Stimulated activated CD4-positive, alpha-beta T cell treated with anti-CD3 and anti-CD28 coated beads, TNF-alpha, amount 100 ng/mL, for 4 hours (primary cell): ENCODE results near the gene STIMATE.

Source experiments
- DNase-seq, 3 experiments: peaks; one replicate each; pipeline ENCODE4 v3.0.0-alpha.2; 2020; ENCODE audit warnings: low read depth in 3 of 3

The STIMATE gene

DNA sequence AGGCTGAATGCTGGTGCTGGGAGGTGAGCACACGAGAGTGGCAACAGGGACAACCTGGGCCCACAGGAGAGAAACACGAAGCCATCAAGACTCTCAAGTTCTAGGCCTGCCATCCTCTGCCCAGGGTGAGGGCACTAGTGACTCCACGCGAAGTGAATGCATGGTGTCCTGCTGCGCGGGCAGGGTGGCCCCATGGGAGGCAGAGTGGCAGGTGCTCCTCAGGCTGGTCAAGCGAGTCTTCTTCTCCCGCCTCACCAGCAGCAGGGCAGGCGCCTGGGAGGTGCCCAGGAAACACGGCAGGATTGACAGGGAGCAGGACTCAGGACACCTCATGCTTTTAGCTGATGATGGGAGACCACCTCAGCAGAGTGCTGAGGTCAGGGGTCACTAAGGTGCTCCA is 26.9 kb downstream of the STIMATE start:
- no peak for DNase-seq

DNA sequence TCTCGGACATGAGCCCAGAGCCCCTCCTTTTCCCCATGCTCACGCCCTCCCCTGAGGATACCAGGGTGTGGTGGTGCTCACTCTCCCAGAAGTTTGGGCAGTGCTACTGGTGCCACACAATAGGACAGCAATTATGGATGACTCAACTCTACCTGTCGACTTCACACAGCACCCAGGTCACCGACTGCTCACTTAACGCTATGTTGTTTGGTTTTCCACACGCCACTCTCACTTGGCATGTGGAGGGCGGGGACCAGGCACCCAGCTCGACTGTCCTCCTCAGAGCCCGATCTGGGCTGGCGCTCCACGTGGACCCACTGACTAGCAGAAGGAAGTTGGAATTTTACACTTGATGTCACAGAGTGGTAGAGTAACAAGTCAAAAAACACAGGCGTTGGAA is 30.9 kb downstream of the STIMATE start:
- DNase-seq, result no peak

DNA sequence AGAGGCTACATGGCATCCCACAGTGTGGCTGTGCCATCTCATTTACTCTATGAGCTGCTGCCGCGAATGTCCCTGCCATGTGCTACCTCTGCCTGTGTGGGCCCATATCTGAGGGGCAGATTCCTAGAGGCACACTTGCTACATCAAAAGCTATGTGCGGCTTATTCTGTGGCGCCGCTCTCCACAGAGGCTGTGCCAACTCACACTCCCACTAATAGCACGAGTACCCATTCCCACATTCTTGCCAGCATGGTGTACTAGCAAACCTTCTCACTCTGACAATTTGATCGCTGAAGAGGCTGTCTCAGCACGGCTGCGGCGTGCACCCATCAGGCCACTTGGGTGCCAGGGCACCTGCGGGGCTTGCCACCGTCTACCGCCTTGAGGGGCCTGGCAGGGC is 31.4 kb downstream of the STIMATE start:
- no peak for DNase-seq

DNA sequence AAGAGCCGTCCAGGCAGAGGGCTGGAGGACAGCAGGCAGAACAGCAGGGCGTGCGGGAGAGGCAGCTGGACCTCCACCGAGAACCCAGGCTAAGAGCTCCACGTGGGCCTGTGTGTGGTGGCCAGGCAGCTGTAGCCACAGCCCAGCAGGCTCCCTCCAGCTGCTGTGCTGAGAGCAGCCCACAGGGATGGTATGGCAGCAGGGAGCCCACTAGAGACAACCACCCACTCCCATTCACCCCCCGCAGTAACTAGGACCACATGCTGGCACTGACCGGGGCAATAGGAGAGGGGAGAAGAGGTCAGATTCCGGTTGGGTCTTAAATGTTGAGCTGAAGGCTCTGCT is 37.0 kb downstream of the STIMATE start:
- no peak for DNase-seq

DNA sequence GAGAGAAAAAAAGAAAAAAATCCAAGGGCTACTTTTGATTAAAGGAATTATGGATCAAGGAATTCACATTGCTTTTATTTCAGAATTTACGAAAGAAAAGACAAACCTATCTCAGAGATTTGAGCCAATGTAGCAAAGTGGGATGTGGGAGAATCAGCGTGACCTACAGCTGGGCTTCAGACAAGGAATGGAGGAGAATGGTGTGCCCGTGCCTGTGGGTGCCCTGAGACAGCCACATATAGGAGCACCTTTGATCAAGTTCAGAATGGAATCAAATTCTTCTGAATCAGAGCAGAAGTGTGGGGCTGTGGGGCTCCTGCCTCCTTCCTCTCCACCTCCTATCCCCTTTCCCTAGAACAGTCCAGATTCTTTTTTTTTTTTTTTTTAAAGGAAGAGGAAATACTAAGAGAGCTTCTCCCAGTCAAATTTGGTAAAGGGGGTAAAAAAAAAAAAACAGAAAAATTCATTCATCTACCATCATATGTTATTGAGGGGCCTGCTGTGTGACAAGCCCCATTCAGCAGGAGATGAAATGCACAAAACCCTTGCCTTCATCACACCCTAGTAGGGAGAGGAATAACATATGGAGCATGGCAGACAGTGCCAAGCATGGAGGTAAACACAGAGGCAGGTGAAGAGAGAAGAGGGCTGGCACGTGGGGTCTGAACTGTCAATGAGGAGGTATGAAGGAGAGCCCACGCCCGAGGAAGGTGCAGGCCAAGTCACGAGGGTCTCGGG is 37.5 kb downstream of the STIMATE start:
- DNase-seq, result no peak

DNA sequence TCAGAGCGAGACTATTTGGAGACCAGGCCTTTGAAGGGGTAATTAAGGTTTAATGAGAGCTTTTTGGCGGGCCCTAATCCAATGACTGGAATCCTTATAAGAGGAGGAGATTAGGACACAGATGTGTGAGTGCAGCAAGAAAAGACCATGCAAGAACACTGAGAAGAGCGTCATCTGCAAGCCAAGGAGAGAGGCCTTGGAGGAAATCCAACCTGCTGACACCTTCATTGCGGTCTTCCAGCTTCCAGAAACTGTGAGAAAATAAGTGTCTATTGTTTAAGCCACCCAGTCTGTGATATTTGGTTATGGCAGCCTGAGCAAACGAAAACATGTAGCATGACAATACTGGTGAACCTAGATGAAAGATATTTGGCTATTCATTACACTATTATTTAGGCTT is 39.5 kb downstream of the STIMATE start:
- no peak for DNase-seq

DNA sequence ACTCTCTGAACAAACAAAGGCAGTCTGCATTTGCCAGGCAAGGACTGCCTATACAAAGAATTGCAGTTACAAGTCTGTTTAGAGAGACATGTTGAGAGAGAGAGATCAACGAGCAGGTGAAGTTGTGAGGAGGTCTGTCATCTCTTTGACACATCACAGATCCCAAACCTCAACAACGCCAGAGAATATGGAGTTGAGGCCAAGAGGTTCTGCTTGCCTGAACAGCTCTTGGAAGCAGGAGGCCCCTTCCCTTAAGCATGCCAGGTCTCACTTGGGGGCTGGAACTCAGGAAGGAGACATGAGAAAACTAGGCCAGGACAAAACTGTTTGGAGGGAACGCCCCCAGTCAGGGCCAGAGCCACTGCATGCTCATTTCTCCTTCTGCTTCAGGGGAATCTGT is 40.2 kb downstream of the STIMATE start:
- DNase-seq, result no peak

DNA sequence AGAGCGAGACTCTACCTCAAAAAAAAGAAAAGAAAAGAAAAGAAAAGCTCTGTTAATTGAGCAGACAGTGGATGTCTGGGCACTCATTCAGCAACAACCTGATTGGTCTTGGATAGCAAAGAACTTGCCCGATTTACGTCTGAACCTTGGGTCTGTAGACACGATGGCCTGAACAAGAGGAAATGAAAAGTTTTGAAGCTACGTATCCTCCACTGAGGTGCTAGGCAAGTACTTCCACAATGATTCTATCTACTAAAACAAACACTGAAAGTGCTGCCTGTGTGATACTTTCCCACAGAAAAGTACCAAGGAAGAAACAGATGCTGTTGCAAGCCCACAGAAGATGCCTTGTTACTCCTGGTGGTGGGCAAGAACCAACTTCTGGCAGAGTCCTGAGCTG is 40.7 kb downstream of the STIMATE start:
- no peak for DNase-seq

DNA sequence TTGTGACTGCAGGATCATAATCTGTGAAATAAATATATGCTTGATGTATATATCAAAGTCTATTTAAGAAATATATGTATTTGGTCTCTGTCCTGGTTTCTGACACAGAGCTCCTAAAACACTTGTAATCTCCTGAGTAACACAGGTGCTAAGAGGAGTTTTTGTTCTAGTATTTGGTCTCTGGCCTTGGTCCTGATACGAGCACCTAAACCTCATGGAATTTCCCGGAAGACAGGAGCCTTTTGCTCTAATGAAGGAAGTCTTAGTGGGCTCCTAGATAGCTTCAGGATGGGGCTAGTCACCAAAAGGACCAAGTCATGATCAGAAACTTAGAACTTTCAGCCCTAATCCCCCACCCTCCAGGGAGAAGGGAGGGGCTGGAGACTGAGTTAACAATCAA is 43.3 kb downstream of the STIMATE start:
- DNase-seq, result no peak

DNA sequence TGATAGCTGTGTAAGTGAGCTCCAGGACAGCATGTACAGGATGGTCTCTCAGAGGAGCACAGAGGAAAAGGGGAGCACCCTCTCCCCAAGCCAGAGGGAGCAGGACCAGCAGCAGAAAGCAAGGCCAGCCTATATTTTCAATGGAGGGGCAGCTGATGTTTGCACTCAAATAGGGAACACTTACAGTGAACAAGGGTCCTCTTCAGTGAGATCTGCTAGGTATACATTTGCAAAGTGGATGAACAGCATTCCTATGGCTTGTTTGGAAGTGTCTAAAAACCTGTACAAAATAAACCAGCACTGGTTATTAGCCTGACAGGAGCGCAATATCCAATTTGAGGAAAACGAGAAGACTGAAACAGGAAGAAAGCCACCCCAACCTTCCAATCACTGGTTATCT is 44.9 kb downstream of the STIMATE start:
- DNase-seq, result no peak

DNA sequence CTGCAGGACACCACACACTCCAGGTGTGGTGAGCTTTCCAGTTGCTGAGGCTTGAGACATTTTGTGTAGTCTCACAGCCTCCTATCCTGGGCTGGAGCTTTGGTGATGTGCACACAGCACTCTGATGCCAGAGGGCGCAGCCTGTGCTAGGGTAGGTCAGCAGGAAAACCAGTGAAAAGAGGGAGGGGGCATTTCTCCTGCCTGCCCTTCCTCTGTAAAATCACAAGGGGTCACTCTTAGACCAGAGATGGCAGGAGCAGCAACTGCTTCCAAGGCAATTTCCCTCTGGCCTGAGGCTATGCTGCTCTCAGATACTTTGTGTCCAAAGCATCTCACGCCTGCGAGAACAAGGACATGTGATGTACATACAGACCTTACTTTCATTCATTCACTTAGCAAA is 46.0 kb downstream of the STIMATE start:
- no peak for DNase-seq

DNA sequence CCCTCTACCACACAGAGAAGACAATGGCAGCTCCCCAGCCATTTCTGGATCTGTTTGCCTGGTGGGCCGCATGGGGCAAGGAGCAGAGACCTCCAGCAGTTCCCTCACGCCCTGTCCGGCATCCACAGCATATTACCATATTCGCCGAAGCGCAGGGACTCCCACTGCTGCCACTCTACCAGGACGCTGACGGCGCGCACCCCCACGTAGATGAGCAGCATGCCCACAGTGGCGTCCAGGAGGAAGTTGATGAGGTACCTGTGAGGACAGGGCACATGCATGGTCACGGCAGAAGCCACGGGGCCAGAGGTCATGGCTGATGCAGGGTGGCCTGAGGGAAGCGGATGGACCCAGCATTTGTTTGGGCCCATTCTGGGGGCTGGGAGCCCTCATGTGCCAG is 47.7 kb downstream of the STIMATE start:
- DNase-seq, result no peak

DNA sequence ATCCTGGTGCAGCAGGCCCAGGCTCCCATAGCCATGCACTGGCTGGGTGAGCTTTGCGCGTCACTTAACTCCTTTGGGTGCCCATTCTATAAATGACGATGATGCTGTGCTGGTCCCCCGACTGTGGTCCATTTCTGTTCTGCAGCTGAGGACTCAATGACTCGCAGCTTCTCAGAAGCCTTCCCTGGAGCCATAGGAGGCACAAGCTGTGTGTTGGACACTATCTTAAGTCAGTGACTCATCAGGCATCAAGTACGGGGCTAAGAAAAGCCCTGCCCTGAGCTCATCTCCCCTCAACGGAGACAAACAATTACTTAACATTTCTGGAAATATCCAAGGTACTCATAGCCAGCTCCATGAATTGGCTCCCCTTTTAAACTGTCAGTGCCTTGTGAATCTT is 48.7 kb downstream of the STIMATE start:
- DNase-seq, result no peak

DNA sequence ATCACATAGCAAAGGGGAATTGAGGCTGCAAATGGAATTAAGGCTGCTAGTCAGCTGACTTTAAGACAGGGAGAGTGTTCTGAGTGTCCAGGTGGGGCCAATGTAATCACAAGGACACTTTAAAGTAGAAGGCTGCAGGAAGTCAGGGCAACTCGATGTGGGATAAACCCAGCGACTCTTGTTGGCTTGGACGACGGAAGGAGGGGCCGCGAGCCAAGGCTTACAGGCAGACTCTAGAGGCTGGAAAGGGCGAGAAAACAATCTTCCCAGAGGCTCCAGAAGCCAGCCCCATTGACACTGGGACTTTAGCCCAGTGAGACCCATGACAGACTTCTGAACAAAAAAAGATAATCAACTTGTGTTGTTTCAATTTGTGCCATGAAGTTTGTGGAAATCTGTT is 49.6 kb downstream of the STIMATE start:
- no peak for DNase-seq

DNA sequence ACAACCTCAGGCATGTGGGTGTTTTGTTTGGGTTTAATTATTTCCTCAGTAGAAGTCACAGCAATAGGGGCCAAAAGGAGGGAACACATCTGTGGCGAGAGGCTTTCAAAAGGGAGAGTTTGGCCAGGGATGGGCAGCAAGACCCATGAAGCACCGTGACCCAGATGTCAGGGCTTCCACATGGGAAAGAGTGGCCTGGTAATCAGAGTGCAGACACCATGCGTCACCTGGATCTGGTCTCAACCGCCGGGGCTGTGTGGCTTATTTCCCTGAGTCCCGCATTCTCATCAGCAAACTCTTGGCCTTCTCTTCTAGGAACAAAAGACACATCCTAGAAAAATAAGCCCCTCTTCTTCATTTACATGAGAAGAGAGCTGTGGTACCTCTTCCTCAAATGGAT is 50.1 kb downstream of the STIMATE start:
- no peak for DNase-seq

DNA sequence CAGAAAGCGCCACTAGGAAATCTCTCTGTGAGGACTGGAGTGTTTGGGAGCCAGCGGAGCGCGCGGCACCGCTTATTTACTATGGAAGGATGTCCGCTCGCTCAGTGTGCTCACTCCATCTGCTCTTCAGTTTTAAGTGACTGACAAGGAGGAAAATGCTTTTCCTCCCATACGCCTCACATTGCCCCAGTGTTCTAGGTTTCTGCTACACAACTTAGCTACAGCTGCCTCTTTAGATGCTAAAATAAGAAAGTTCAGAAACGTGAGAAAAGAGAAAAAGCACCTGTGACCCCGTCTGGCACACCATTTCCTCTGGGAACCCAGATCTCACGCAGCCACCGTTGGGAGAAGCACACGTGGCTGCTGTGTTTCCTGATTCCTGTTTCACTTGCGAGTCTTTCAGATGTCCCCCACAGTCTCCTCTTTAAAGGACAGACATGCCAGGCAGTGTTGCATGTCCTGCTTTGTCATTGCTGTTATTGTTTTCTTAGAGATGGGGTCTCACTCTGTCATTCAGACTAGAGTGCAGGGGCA is 50.8 kb downstream of the STIMATE start:
- DNase-seq, result no peak

DNA sequence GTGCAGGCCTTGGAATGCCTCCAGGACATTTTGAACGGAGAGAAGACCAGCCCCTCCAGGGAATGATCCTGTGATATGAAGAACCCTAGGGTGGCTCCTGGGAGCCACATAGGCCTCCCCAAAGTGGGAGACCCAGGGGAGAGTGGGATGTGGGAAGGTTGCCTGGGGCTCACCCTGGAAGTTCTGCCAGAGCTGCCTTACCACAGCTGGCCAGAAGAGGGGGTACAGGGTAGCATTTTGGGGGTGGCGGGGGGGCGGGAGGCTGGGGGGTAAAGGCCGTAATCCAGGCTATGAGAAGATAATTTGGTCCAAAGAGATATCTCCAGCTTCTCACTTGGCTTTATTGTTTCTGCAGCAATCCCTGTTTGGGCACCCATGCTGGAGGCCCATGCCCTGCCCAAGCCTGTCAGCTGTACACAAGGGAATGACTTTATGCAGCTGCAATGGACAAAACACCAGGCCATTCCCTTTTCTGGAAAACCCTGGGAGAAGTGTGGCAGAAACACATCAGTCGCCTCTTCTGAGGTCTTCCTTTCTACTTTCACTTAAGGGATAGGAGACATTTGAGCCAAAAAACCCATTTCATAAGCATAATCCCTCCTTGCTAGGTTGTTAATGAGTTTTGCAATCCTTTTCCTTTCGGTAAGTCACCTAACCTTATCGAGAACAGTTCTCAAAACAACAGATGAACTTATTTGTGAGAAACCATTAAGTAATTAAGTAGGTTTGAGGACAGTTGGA is 51.5 kb downstream of the STIMATE start:
- DNase-seq, result no peak

DNA sequence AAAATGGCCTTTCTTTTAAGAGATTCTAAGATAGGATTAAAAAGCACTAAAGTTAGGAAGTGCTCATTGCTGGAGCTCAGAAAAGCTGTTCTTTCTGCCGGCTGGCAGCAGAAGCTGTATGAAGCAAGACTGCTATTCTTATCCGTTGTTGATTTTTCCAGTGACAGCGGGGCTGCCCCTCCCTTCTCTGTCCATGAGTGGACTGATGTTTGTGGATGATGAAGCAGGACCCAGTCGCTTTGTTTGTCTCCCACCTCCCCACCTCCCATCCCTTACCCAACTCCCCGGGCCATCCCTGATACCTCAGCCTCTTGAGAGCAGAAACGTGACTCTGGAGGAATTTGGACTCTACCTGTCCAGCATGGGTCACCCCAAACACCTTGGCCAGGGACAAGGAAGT is 52.2 kb downstream of the STIMATE start:
- no peak for DNase-seq

DNA sequence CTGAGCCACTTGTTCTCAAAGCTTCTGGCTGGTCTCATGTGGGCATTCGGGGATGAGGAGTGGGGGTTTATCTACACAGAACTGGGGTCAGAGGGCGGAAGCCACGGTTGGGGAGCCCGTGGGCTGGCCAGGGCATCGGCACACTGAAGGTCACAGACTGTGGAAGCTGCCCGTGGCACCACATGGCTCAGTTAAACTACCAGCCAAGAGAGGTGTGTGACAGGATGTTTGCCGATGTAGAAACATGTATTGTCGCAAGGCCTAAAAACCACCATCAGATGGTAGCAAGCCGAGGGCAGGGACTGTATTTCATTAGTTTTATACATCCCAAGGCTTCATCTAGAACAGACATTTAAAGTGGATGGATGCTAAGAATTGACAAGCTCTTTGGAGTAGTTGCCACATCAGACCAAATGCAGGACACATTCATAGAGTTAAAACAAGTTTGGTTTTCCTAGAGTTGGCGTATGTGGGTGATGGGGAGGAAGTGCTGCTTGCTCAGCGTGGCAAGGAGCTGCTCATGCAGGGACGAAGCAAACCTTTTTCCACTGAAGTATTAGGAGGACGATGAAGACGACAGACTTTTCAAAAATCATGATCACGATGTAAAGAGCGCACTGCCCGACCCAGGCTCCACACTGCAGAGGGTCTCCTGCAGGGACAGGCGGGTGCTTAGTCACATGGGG is 52.9 kb downstream of the STIMATE start:
- DNase-seq, result no peak

DNA sequence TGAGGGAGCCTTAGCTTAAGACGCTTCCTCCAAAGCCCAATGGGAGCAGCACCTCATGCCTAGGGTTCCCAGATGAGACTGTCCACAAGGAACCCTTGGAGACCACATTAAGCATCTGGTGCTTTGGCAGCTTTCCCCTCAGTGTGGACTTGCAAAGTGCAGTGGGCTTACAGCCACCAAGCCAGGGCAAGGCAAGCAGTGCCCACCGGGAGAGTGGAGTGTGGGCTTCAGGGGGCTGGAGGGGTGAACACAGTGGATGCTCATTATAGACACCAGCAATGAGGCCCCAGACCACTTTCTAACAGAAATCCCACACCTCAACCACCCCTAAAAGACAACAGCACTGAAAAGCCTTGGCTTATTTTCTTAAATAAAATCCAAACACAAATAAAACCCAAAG is 53.5 kb downstream of the STIMATE start:
- no peak for DNase-seq

DNA sequence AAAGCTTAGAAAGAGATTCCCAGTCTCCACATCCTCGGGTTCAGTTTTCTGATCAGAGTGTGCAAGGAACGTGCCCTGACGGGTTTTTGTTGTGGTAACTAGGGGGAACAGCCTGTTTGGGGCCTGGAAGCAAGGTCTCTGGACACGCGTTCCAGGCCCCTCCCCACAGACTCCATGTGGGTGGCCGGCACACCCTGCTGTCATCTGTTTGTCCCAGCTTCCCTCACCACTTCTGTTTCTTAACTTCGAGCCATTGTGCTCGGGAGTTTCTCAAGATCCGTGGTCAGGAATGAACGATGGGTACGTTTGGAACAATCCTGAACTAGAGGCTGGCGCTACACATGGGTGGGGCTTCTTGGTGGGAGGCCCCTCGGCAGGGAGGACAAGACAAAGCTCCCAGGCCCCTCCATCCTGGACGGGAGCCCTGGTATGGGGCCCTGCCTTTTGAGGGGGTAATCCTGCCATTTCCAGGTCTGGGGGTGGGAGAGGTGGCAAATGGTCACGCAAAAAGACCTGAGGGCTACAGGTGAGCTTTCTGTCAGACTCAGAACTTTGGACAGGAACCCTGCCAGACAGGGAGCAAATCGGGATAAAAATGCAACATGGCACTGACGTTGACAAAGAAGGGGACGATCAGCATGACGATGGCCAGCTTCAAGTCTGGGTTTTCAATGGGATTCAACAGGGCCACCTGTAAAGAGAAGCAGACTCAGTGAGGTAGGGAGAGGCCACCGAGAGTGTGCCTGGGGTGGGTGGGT is 54.1 kb downstream of the STIMATE start:
- DNase-seq, result no peak

DNA sequence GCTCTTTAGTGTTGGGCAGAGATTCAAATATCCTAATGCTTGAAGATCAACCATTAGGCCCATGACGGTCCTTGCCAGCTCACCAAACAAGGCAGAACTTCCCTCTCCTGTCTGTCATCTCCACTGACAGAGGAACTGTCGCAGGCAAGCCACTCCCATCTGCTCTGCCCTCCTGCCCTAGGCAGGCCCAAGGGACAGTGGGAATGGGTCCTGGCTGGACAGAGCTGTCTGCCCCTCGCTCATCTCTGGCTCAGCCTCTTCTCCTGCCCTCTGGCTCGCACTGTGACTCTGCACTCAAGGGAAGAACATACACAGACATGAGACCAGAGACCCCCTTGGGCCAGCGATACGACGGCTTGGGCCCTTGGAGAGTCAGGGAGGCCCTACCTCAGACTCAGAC is 54.9 kb downstream of the STIMATE start:
- DNase-seq, result no peak
